K562 (cell line): Measurements from ENCODE around the gene SLC5A5. TPM values are rescaled to one million over a fixed set of nuclear protein-coding genes. Genes with fewer than 3 reads are reported as not detected.

Experiments used
- AFF1 ChIP-seq, 2 experiments: fragments of 450-650 bp; IDR thresholded peaks; 2 replicates each; pipeline ENCODE4 v1.6.1; 2018; ENCODE audit warnings: mild to moderate bottlenecking in 2 of 2, low read depth in 1 of 2; ENCODE audit not compliant: partially characterized antibody in 2 of 2
- BRF2 ChIP-seq: IDR thresholded peaks from 3 replicates; pipeline ENCODE4 v1.6.1; 2011; ENCODE audit warnings: borderline replicate concordance, mild to moderate bottlenecking; ENCODE audit not compliant: insufficient read length, insufficient read depth
- DACH1 ChIP-seq: fragments of 450-650 bp; IDR thresholded peaks from 2 replicates; pipeline ENCODE4 v1.6.1; 2018; ENCODE audit not compliant: partially characterized antibody
- ETV5 ChIP-seq: sonication (generic); formaldehyde crosslinking; IDR thresholded peaks from 2 replicates; pipeline ENCODE4 v1.4.0; 2020; ENCODE audit warnings: low read depth, mild to moderate bottlenecking, missing genetic modification reagents
- JUNB ChIP-seq: fragments of 450-650 bp; formaldehyde crosslinking; conservative IDR thresholded peaks from 2 replicates; pipeline ENCODE4 v1.4.0; 2020; ENCODE audit warnings: mild to moderate bottlenecking
- KLF10 ChIP-seq: fragments of 250-450 bp; sonication (Bioruptor Pico); IDR thresholded peaks from 2 replicates; pipeline ENCODE4 v1.6.1; 2021; ENCODE audit warnings: matching md5 sums
- MAFF ChIP-seq: IDR thresholded peaks from 2 replicates; pipeline ENCODE4 v1.6.1; 2012; ENCODE audit warnings: low read length, improper control_type of control experiment
- MITF ChIP-seq: IDR thresholded peaks from 2 replicates; pipeline ENCODE4 v1.6.1; 2014; ENCODE audit warnings: antibody characterized with exemption
- NFATC3 ChIP-seq: fragments of 450-650 bp; IDR thresholded peaks from 2 replicates; pipeline ENCODE4 v1.6.1; 2017; ENCODE audit warnings: mild to moderate bottlenecking
- NFIX ChIP-seq: fragments of 250-450 bp; sonication (Bioruptor Pico); IDR thresholded peaks from 2 replicates; pipeline ENCODE4 v1.4.0; 2020; ENCODE audit warnings: low read depth, mild to moderate bottlenecking, moderate library complexity
- NR2C1 ChIP-seq, 2 experiments: fragments of 450-650 bp; IDR thresholded peaks; 2 replicates each; pipeline ENCODE4 v1.6.1; 2017; ENCODE audit warnings: mild to moderate bottlenecking in 2 of 2, antibody characterized with exemption in 1 of 2, inconsistent platforms in 1 of 2, missing compliant biosample characterization in 1 of 2, missing genetic modification characterization in 1 of 2
- SMARCC2 ChIP-seq: fragments of 450-650 bp; IDR thresholded peaks from 2 replicates; pipeline ENCODE4 v1.6.1; 2017; ENCODE audit warnings: antibody characterized with exemption, moderate library complexity, mild to moderate bottlenecking, low read depth
- SMC3 ChIP-seq: conservative IDR thresholded peaks from 2 replicates; pipeline ENCODE4 v1.6.1; 2011; ENCODE audit warnings: low read depth, low read length, improper control_type of control experiment; ENCODE audit not compliant: insufficient read depth
- SNIP1 ChIP-seq: fragments of 450-650 bp; IDR thresholded peaks from 2 replicates; pipeline ENCODE4 v1.7.1; 2017; ENCODE audit warnings: low read depth, mild to moderate bottlenecking
- SNRNP70 ChIP-seq: fragments of 200-400 bp; formaldehyde crosslinking; optimal IDR thresholded peaks from 2 replicates; pipeline ENCODE3; 2017; ENCODE audit warnings: low read depth, low read length
- TAF7 ChIP-seq: fragments of 450-650 bp; IDR thresholded peaks from 2 replicates; pipeline ENCODE4 v1.6.1; 2016; ENCODE audit warnings: missing genetic modification characterization, missing compliant biosample characterization
- ZBTB43 ChIP-seq: sonication (generic); formaldehyde crosslinking; IDR thresholded peaks from 2 replicates; pipeline ENCODE4 v1.8.0; 2023; ENCODE audit warnings: mild to moderate bottlenecking, missing genetic modification reagents
- ZNF124 ChIP-seq: sonication (generic); formaldehyde crosslinking; IDR thresholded peaks from 2 replicates; pipeline ENCODE4 v1.8.1; 2022; ENCODE audit warnings: missing genetic modification reagents
- polyA plus RNA-seq, 8 experiments: library from polyadenylated mRNA; depleted of rRNA in 4 of 8; stranded (reverse) in 5 of 8; unstranded in 3 of 8; fragments of >200 nt; fragmentation: Nextera tagmentation in 2 of 8; fragmentation: Illumina TruSeq in 1 of 8; extraction: Ambion mirVana in 2 of 8; extraction: Trizol in 1 of 8; gene quantifications; 2 replicates each; pipeline versions ENCODE4 v1.2.1 to v1.2.3, GENCODE V29; 2011 to 2014; ENCODE audit warnings: inconsistent platforms in 1 of 8, missing spikeins in 1 of 8
- total RNA-seq, 7 experiments: library from RNA; depleted of rRNA in 6 of 7; stranded (reverse); fragments of >200 nt in 6 of 7; fragmentation: Illumina TruSeq in 2 of 7; extraction: Trizol in 2 of 7; gene quantifications; 2 replicates each; pipeline versions ENCODE4 v1.2.1 to v1.2.3, GENCODE V29; 2011 to 2021; ENCODE audit warnings: low replicate concordance in 1 of 7
- TF ChIP-seq, protein P1 (sequence below): fragments of 450-650 bp; IDR thresholded peaks from 2 replicates; pipeline ENCODE4 v1.6.1; 2014; ENCODE audit warnings: low read depth, mild to moderate bottlenecking, moderate library complexity, borderline replicate concordance

The SLC5A5 gene
- total and polyA plus RNA-seq, 9 of the 15 experiments (the other 6 are each of a cell fraction or from before 2014, with no cell fraction given) = 0.10 to 0.73 (median 0.23) TPM

GRCh38 chr19:17942582-17943273 lies 71.0 kb downstream of the SLC5A5 start (continued):
- TF ChIP-seq BRF2 (no peak), KLF10 (CRISPR knock-in tag) (no peak), TAF7 (tag) (no peak), NFATC3 (no peak), SNRNP70 (no peak), SMC3 (no peak), MAFF (no peak), ZNF124 (no peak), ZBTB43 (no peak), AFF1 (IDR thresholded peaks at IDR 0.05; ENCODE audit: low read depth in 1 of 2, partially characterized antibody in 2 of 2) (no peak), SNIP1 (no peak), JUNB (CRISPR knock-in tag) (no peak), NFIX (CRISPR knock-in tag) (no peak), NR2C1 (IDR thresholded peaks at IDR 0.05) (0 out of 2 replicates have a peak, but pooled peaks have one; percentile 14), NR2C1 (tag; IDR thresholded peaks at IDR 0.05) (no peak), SMARCC2 (no peak), DACH1 (peak; percentile 56), MITF (no peak), ETV5 (no peak)
- TF ChIP-seq, protein P1, sequence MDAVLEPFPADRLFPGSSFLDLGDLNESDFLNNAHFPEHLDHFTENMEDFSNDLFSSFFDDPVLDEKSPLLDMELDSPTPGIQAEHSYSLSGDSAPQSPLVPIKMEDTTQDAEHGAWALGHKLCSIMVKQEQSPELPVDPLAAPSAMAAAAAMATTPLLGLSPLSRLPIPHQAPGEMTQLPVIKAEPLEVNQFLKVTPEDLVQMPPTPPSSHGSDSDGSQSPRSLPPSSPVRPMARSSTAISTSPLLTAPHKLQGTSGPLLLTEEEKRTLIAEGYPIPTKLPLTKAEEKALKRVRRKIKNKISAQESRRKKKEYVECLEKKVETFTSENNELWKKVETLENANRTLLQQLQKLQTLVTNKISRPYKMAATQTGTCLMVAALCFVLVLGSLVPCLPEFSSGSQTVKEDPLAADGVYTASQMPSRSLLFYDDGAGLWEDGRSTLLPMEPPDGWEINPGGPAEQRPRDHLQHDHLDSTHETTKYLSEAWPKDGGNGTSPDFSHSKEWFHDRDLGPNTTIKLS = peak; percentile 67; the same call in 1 of the 2 replicates
